HG02678 (cell line): Measurements from ENCODE around the gene NUDT14.

Experiments used
- ATAC-seq: cut with Tn5 transposase; IDR thresholded peaks from one replicate; pipeline ENCODE4 v1.9.1; 2021; ENCODE audit warnings: mild to moderate bottlenecking, moderate library complexity; ENCODE audit not compliant: unreplicated experiment

NUDT14 gene

GRCh38 chr14:105138021-105138541, 43.0 kb downstream of the NUDT14 start:
- no peak for ATAC-seq

- ATAC-seq = no peak
These were observed 43.6 kb downstream of the NUDT14 start for GRCh38 chr14:105137481-105138020.

- ATAC-seq = no peak
These were observed 44.5 kb downstream of the NUDT14 start for GRCh38 chr14:105136401-105137322.

GRCh38 chr14:105135700-105136395, 45.3 kb downstream of the NUDT14 start:
- ATAC-seq = no peak

- ATAC-seq = no peak
These were observed 48.0 kb downstream of the NUDT14 start for GRCh38 chr14:105132921-105133654.

- ATAC-seq = no peak
These were observed 49.9 kb downstream of the NUDT14 start for GRCh38 chr14:105131241-105131640.

- no peak for ATAC-seq
These were observed 53.1 kb downstream of the NUDT14 start for GRCh38 chr14:105128059-105128458.

GRCh38 chr14:105126981-105127329, 54.2 kb downstream of the NUDT14 start:
- no peak for ATAC-seq

GRCh38 chr14:105126126-105126980, 54.8 kb downstream of the NUDT14 start:
- no peak for ATAC-seq

GRCh38 chr14:105124823-105125222, 56.3 kb downstream of the NUDT14 start:
- ATAC-seq = no peak

- no peak for ATAC-seq
These were observed 56.9 kb downstream of the NUDT14 start for GRCh38 chr14:105123981-105124765.

- no peak for ATAC-seq
These were observed 57.9 kb downstream of the NUDT14 start for GRCh38 chr14:105123064-105123665.
